Measurements from ENCODE around the gene USP49. TPM values are rescaled to one million over a fixed set of nuclear protein-coding genes. Genes with fewer than 3 reads are reported as not detected.

USP49 gene
- total and polyA plus RNA-seq, 8 donors, result 0.50 to 26.3 (median 4.6) TPM

- Histone ChIP-seq H3K36me3 (no peaks in the 10 kb centered on the region), H3K9me3 (no peaks in the 10 kb centered on the region), H3K4me1 (peaks cover 8 to 31% (median 19%) of the 10 kb centered on the region in 4 donors), H3K4me3 (no peak overlapping the region), H3K27me3 (no peaks in the 10 kb centered on the region), H3K27ac (peak overlapping the region in 4 of 5 donors; percentile 60 to 76 (median 70))
- no peak for DNase-seq
- intact Hi-C loops (cut with DNase I; ENCODE audit: low total_unique reads), result no loop called here
- no peak for TF ChIP-seq POLR2A (IDR thresholded peaks at IDR 0.05)
- TF ChIP-seq CTCF (IDR thresholded peaks at IDR 0.05), result no peak
- no peak for TF ChIP-seq POLR2AphosphoS5 (IDR thresholded peaks at IDR 0.05)
- no peak for TF ChIP-seq EP300 (IDR thresholded peaks at IDR 0.05)
- 59 to 69% (median 61%) methylated on average over 7 to 8 of the region's 8 CpGs for WGBS, 5 donors
These were observed 137.1 kb downstream of the USP49 start for GRCh38 chr6:41757931-41758640.

GRCh38 chr6:41757271-41757670, 137.9 kb downstream of the USP49 start:
- H3K27ac ChIP-seq, result peak overlapping the region in 3 of 5 donors; percentile 5 to 58 (median 17)
- H3K4me3 ChIP-seq, result no peak overlapping the region
- intact Hi-C loops (cut with DNase I; ENCODE audit: low total_unique reads), result no loop called here
- H3K27me3 ChIP-seq, result no peaks in the 10 kb centered on the region
- no peaks in the 10 kb centered on the region for H3K36me3 ChIP-seq
- no peaks in the 10 kb centered on the region for H3K9me3 ChIP-seq
- no peak for TF ChIP-seq EP300 (IDR thresholded peaks at IDR 0.05)
- TF ChIP-seq CTCF (IDR thresholded peaks at IDR 0.05), result no peak
- TF ChIP-seq POLR2AphosphoS5 (IDR thresholded peaks at IDR 0.05), result no peak
- no peak for TF ChIP-seq POLR2A (IDR thresholded peaks at IDR 0.05)
- 81 to 97% (median 91%) methylated on average over 3 to 6 of the region's 6 CpGs for WGBS, 5 donors
- DNase-seq, result no peak
- H3K4me1 ChIP-seq, result peaks cover 8 to 31% (median 19%) of the 10 kb centered on the region in 4 donors

GRCh38 chr6:41756354-41756753, 138.8 kb downstream of the USP49 start:
- peak in 1 of 2 donors; percentile 68 for DNase-seq
- Histone ChIP-seq H3K4me1 (peaks cover 8 to 31% (median 19%) of the 10 kb centered on the region in 4 donors), H3K9me3 (no peaks in the 10 kb centered on the region), H3K36me3 (no peaks in the 10 kb centered on the region), H3K27me3 (no peaks in the 10 kb centered on the region), H3K27ac (peak overlapping the region; percentile 17 to 58 (median 28)), H3K4me3 (no peak overlapping the region)
- TF ChIP-seq CTCF (IDR thresholded peaks at IDR 0.05) (no peak), EP300 (IDR thresholded peaks at IDR 0.05) (no peak), POLR2AphosphoS5 (IDR thresholded peaks at IDR 0.05) (no peak), POLR2A (IDR thresholded peaks at IDR 0.05) (no peak)
- intact Hi-C loops (cut with DNase I; ENCODE audit: low total_unique reads), result no loop called here
- WGBS, 5 donors, result 39 to 62% (median 47%) methylated on average over 9 to 13 of the region's 13 CpGs

GRCh38 chr6:41755895-41756294, 139.3 kb downstream of the USP49 start:
- Histone ChIP-seq H3K27me3 (no peaks in the 10 kb centered on the region), H3K36me3 (no peaks in the 10 kb centered on the region), H3K4me3 (no peak overlapping the region), H3K27ac (peak overlapping the region in 4 of 5 donors; percentile 17 to 58 (median 30)), H3K4me1 (peaks cover 8 to 31% (median 19%) of the 10 kb centered on the region in 4 donors), H3K9me3 (no peaks in the 10 kb centered on the region)
- no peak for DNase-seq
- TF ChIP-seq CTCF (IDR thresholded peaks at IDR 0.05) (no peak), POLR2A (IDR thresholded peaks at IDR 0.05) (no peak), POLR2AphosphoS5 (IDR thresholded peaks at IDR 0.05) (no peak), EP300 (IDR thresholded peaks at IDR 0.05) (no peak)
- intact Hi-C loops (cut with DNase I; ENCODE audit: low total_unique reads), result no loop called here
- 39 to 72% (median 46%) methylated on average over 4 of the region's 4 CpGs for WGBS, 5 donors

Data from stomach (tissue), 9 donors.